Parathyroid adenoma (tissue), 2 donors: ENCODE data around the gene CBLB.

ENCODE experiments used
- H2AFZ ChIP-seq: fragments of 300-600 bp; sonication (generic); one replicate; pipeline ENCODE4 v1.7.0; 2017; ENCODE audit warnings: antibody characterized with exemption, mild to moderate bottlenecking
- H3K27ac ChIP-seq: fragments of 300-600 bp; sonication (generic); one replicate; pipeline ENCODE4 v1.7.0; 2017
- H3K27me3 ChIP-seq: fragments of 300-600 bp; sonication (generic); one replicate; pipeline ENCODE4 v1.7.0; 2017; ENCODE audit warnings: low read length; ENCODE audit not compliant: control insufficient read depth, insufficient read depth
- H3K36me3 ChIP-seq: fragments of 300-600 bp; sonication (generic); one replicate; pipeline ENCODE4 v1.7.0; 2017; ENCODE audit warnings: low read length; ENCODE audit not compliant: control insufficient read depth, insufficient read depth
- H3K4me1 ChIP-seq: fragments of 300-600 bp; sonication (generic); one replicate; pipeline ENCODE4 v1.7.0; 2017; ENCODE audit warnings: control low read depth
- H3K4me2 ChIP-seq: fragments of 300-600 bp; sonication (generic); one replicate; pipeline ENCODE4 v1.7.0; 2017; ENCODE audit warnings: low read length
- H3K4me3 ChIP-seq: fragments of 300-600 bp; sonication (generic); one replicate; pipeline ENCODE4 v1.7.0; 2017; ENCODE audit warnings: low read depth, low read length
- H3K79me2 ChIP-seq: fragments of 300-600 bp; sonication (generic); one replicate; pipeline ENCODE4 v1.7.0; 2017; ENCODE audit warnings: control low read depth
- H3K9ac ChIP-seq: fragments of 300-600 bp; sonication (generic); one replicate; pipeline ENCODE4 v1.7.0; 2017; ENCODE audit warnings: mild to moderate bottlenecking
- H3K9me3 ChIP-seq: fragments of 300-600 bp; sonication (generic); one replicate; pipeline ENCODE4 v1.7.0; 2017; ENCODE audit warnings: low read length; ENCODE audit not compliant: control insufficient read depth
- TF ChIP-seq, protein P1 (sequence below): fragments of 300-600 bp; sonication (generic); IDR thresholded peaks from one replicate; pipeline ENCODE4 v1.7.0; 2017; ENCODE audit warnings: antibody characterized with exemption, mild to moderate bottlenecking
- donor health status: primary hyperparathyroidism.

The CBLB gene

DNA sequence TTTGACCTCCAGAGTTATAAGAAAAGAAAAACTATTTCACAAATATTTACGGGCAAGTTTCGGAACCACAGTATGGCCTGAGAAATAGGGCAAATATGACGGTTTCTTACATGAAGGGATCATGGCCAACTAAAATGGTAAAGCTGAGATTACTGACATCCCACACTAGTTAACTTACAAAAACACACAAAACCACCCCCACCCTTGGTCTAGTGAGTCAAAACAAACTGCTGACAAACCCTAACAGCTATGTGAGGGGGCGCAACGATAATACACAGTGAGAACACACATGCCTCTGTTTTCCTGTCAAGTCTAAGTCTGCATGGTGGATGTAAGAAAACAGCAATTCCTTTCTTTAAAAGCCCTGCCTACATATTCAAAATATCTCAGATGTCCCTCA, 32.3 kb downstream of the CBLB start:
- TF ChIP-seq, protein P1, sequence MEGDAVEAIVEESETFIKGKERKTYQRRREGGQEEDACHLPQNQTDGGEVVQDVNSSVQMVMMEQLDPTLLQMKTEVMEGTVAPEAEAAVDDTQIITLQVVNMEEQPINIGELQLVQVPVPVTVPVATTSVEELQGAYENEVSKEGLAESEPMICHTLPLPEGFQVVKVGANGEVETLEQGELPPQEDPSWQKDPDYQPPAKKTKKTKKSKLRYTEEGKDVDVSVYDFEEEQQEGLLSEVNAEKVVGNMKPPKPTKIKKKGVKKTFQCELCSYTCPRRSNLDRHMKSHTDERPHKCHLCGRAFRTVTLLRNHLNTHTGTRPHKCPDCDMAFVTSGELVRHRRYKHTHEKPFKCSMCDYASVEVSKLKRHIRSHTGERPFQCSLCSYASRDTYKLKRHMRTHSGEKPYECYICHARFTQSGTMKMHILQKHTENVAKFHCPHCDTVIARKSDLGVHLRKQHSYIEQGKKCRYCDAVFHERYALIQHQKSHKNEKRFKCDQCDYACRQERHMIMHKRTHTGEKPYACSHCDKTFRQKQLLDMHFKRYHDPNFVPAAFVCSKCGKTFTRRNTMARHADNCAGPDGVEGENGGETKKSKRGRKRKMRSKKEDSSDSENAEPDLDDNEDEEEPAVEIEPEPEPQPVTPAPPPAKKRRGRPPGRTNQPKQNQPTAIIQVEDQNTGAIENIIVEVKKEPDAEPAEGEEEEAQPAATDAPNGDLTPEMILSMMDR = no peak
- Histone ChIP-seq H3K4me2 (no peak overlapping the region), H3K27ac (no peak overlapping the region), H3K9me3 (no peaks in the 10 kb centered on the region), H3K27me3 (no peaks in the 10 kb centered on the region), H2AFZ (no peak overlapping the region), H3K4me3 (no peak overlapping the region), H3K79me2 (no peaks in the 10 kb centered on the region), H3K36me3 (no peaks in the 10 kb centered on the region), H3K9ac (no peak overlapping the region), H3K4me1 (no peaks in the 10 kb centered on the region)

DNA sequence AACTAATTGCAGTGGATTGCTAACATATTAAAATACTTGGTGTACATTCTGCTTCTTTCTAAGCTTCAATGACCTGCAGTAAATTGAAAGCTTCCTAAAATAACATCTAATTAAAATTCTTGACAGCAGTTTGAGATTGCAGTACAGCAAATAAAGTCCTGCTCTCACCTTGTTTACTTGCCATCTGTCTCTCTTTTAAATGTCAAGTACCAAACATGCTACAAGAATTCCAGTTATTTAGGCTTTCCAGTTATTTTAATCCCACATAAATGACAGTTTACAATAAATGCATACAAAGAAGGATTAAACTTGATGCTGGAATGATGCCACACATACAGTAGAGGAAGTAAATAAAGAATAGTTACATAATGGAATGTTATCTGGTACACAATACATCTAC, 33.2 kb downstream of the CBLB start:
- Histone ChIP-seq H3K9me3 (no peaks in the 10 kb centered on the region), H3K4me1 (no peaks in the 10 kb centered on the region), H3K9ac (no peak overlapping the region), H3K36me3 (no peaks in the 10 kb centered on the region), H3K27ac (no peak overlapping the region), H3K79me2 (peaks cover 1% of the 10 kb centered on the region), H3K27me3 (no peaks in the 10 kb centered on the region), H3K4me2 (no peak overlapping the region), H2AFZ (no peak overlapping the region), H3K4me3 (no peak overlapping the region)
- TF ChIP-seq, protein P1 = no peak

DNA sequence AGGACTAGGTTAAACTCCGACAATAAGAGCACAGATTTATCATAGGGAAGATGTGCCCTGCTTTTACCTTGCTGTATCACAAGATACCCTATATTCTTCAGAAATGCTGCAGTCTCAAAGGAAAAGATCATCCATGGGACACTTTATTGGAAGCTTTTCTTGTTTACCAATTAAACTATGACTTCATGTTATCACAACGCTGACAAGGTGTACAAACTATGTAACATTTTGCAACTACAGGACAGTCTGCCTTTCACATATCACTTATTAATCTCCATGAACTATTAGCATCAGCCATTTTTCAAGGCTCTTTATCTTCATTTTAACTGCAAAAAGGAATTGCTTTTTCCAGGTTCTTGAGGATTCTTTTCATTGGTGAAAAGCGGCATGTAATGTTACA, 34.0 kb downstream of the CBLB start:
- no peak overlapping the region for H3K4me3 ChIP-seq

DNA sequence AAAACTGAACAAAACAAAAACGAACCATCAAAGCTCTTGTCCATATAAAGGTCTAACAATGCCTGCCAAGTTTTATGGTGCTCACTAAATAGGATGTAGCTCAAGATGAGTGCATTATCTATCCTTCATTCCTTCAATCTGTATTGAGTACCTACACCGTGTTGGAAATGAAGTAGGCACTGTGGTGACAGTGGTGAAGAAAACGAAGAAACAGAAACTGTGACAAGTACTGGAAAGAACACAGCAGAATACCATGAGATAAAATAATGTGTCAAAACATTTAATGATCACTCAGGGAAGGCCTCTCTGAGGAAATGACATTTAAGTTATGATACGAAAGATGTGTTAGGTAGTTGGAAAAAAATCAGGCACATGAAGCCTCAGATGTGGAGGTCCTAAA, 36.2 kb downstream of the CBLB start:
- Histone ChIP-seq H3K79me2 (peaks cover 9% of the 10 kb centered on the region), H3K4me1 (no peaks in the 10 kb centered on the region), H2AFZ (no peak overlapping the region), H3K36me3 (no peaks in the 10 kb centered on the region), H3K27me3 (no peaks in the 10 kb centered on the region), H3K9ac (no peak overlapping the region), H3K4me3 (no peak overlapping the region), H3K4me2 (no peak overlapping the region), H3K27ac (no peak overlapping the region), H3K9me3 (no peaks in the 10 kb centered on the region)
- TF ChIP-seq, protein P1 = no peak

More for the DNA sequence above, 34.0 kb downstream of the CBLB start:
- no peaks in the 10 kb centered on the region for H3K27me3 ChIP-seq
- no peak overlapping the region for H3K9ac ChIP-seq
- H3K4me1 ChIP-seq = no peaks in the 10 kb centered on the region
- peaks cover 2% of the 10 kb centered on the region for H3K79me2 ChIP-seq
- H3K4me2 ChIP-seq = no peak overlapping the region
- H2AFZ ChIP-seq = no peak overlapping the region
- TF ChIP-seq, protein P1 = no peak
- no peaks in the 10 kb centered on the region for H3K36me3 ChIP-seq
- H3K9me3 ChIP-seq = no peaks in the 10 kb centered on the region
- no peak overlapping the region for H3K27ac ChIP-seq

DNA sequence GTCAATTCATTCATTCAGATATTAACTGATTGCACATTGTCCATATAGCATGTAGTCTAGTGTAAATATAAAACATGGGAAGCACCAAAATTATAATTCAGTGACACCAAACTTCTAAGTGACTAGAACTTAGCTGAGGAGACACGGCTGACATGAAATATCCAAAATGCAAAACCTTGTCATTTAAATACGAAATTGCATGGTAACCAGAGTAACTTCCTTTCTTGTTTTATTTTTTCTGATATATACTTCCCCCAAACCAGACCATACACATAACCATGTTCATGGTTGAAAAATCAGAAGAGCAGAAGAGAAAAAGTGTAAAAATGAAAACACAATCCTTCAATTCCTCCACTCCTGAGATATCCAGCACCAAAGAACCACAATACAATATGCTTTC, 38.0 kb downstream of the CBLB start:
- Histone ChIP-seq H3K27ac (no peak overlapping the region), H3K9ac (no peak overlapping the region), H3K79me2 (peaks cover 9% of the 10 kb centered on the region), H3K36me3 (no peaks in the 10 kb centered on the region), H3K9me3 (no peaks in the 10 kb centered on the region), H3K4me2 (no peak overlapping the region), H3K27me3 (no peaks in the 10 kb centered on the region), H3K4me1 (no peaks in the 10 kb centered on the region), H2AFZ (no peak overlapping the region), H3K4me3 (no peak overlapping the region)
- TF ChIP-seq, protein P1 = no peak
